CD4-positive, alpha-beta T cell treated with Interleukin-17A for 1 hour (primary cell): ENCODE data around the gene MED15.
A peak's percentile ranks its signal among the peaks of the same experiment; 100 is the strongest.
"Not testable (repeated sequence)": the region's sequence is repeated elsewhere in the genome, so short reads cannot be mapped to it uniquely, and the experiment has no call there.

ENCODE experiments used
- DNase-seq: peaks from one replicate; pipeline ENCODE4 v3.0.0-alpha.2; 2020

The MED15 gene, protein sequence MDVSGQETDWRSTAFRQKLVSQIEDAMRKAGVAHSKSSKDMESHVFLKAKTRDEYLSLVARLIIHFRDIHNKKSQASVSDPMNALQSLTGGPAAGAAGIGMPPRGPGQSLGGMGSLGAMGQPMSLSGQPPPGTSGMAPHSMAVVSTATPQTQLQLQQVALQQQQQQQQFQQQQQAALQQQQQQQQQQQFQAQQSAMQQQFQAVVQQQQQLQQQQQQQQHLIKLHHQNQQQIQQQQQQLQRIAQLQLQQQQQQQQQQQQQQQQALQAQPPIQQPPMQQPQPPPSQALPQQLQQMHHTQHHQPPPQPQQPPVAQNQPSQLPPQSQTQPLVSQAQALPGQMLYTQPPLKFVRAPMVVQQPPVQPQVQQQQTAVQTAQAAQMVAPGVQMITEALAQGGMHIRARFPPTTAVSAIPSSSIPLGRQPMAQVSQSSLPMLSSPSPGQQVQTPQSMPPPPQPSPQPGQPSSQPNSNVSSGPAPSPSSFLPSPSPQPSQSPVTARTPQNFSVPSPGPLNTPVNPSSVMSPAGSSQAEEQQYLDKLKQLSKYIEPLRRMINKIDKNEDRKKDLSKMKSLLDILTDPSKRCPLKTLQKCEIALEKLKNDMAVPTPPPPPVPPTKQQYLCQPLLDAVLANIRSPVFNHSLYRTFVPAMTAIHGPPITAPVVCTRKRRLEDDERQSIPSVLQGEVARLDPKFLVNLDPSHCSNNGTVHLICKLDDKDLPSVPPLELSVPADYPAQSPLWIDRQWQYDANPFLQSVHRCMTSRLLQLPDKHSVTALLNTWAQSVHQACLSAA

DNA sequence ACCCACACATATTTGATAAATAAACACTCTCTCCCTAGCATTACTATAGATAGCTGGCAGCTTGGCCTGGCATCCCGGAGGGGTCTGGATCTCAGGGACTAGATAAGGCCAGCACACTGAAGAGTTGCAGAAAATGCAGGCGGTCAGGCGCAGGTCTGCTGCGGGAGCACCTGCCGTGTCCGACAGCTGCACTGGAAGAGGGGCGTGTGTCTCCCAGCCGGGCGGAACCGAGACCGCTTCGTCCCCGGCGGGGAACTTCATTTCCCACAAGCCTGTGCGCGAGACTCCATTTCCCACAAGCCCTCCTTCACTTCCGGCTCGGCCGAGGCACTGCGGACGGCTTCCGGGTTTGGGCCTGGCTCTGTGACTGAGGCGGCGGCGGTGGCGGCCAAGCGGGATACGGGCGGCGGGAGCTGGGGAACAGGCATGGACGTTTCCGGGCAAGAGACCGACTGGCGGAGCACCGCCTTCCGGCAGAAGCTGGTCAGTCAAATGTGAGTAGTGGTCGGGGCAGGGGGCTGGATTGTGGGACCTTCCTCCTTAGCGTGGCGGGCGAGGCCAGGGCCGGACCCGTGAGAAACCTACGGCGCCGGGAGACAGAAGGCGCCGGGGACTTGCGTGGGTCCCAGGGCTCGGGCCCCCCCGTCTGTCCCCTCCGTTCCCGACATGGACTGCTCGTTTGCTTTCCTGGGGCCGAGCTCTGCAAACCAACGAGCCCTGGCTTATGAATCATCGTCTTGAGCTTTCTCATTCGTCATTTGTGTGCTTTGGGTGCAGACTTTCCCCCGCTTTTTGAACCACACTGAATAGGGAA lies at the start of gene MED15:
MED15 (plus strand) TSS at position 358 of the 814 bp plus-strand sequence; CDS start at position 427, 69 bp downstream.
- peak; percentile 89 for DNase-seq

DNA sequence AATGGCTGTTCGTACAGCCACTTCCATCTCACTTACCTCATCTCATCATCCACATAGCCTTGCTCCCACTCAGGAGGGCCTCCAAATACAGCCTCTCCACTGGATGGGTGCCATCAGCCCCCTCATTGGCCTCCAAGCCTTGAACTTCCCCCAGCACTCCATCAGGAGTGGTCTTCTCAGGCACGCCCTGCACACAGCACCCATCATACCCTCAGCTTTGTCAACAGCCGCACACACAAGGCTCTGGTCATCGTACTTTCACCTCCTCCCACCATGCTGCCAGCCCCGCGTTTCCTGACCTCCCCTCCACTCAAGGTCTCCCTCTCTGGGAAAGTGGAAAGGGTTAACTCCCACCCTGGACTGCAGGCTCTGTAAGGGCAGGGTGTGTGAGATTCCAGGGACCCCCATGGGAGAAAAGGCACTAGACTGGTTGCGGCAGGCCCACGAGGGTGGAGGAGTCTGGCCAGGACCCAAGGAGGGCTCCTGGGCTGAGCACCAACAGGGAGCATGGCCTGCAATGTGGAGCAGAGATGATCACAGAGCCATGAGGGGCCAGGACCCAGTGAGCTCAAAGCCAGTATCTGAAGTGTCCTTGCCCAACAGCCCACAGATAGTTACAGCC lies 48.8 kb upstream of the MED15 start:
- no peak for DNase-seq

DNA sequence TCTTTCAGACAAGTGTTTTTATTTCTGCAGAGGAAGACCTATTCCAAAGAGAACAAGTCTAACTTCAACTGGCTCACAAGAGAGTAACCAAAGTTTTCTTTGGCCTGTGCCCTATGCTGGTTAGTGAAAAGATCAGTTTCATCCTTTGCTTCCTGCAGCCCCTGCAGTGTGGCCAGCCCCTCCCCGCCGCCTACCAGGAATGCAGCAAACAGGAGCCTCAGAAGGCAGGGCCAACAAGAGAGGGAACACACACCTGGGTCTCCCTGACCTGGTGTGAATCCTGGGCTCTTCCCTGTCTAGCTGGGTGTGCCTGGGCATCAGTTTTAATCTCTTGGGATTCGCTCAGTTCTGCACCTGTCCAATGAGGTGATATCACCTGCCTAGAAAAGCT lies 48.3 kb upstream of the MED15 start:
- DNase-seq: no peak

DNA sequence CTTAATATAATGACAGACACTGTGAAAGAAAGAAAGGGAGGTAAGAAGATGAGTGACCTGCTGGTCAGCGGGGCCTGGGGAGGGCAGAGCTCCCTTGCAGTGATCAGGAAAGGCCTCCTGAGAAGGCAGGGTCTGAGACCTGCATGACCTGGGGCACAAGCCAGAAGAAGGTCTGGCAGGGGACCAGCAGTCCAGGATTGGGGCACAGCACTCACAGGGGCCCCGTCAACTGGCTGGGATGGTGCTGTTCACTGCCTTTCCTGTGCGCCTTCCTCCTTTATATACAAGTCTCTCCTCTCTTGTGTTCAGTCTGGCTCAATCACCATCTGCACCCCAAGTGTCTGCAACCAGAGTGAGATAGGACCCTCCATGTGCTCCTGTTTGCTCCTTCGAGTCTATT lies 47.5 kb upstream of the MED15 start:
- DNase-seq: no peak

DNA sequence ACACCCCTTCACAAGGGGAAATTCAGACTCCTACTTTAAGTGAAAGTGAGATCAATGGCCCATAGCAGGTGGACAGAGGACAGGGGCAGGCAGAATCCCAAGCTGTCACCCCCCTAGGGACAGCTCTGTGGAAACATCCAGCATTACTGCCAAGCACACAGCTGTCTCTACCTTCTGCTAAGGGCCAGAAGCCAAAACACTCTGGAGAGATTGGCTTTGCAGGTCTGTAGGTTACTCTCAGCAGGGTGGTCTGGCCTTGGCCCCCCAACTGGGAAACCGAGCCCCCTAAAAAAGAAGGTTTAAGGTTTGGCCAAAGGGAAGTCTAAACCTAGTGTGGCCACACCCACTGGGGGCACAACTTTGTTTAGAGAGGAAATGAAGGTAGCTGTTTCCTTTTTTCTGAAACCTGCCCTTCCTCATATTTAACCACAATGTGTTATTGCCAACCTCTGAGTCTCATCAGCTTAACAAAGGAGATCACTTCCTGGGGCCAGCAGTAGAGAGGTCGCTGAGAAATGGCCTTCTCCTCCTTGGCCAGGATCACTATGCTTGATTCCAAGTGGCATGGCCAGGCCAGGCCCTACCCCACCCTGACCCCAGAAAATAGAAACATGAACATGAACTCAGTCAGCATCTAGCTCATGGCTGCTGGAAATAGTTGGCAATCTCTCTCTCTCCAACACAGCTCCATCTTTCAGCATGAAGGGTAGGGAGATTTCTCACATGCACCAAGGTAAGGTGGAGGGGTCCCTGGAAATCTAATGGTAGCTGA lies 43.9 kb upstream of the MED15 start:
- peak; percentile 71 for DNase-seq

DNA sequence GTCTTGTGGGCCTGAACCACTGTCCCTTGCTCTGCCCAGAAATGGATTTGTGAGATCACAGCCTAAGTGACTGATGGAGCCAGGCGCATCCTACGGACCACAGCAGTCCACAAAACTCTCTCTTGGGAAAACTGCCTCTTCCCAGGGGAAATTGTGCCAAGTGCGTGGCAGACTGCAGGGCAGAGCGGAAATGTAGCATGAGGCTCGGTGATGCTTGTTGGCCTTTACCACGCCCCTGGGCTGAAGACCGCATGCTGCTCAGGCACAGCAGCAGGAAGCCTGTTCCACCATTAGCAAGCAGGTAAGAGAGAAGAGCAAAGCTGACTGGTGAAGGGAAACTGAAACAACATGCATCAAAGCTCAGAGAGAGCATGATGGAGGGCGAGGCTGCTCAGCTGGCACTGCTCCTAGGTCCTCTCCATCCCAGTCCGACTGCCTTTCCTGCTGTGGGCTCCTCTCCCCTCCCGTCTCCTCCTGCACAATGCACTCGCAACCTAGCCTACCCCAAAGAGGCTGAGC lies 43.3 kb upstream of the MED15 start:
- peak; percentile 81 for DNase-seq

DNA sequence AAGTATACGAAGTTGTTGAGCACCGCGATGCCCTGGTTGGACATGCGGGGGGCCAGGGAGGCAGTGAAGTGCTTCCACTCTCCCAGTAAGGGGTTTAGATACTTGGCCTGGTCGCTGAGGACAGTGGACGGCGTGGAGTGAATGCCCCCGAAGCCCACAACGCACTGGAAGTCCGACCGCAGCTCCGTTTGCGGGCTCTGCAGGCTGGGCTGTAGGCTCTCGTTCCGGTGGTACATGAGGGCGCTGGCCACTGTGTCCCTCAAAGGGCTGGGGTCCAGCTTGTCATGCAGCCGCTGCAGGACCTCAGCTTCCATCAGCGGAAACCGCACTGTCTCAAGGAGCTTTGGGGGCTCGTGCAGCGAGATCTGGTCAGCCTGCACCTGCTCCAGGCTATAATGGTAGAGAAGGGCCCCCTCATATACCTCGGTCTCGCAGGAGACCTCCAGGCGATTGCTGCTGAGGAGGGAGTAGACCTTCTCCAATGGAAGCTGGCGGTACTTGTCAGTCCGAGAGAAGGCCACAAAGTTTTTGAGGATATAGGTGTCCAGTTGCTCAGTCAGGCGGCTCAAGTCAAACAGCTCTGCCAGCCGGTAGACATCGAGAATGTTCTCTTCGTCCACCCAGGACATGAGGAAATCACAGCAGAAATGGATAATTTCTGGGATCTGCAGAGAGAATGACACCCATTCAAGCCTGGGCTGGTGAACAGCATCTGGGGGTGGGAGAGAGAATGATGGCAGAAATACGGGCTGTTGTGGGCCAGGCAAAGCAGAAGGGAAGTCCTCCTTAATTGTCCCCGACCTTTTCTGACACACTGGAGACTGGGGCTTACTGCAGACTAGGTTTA lies 42.3 kb upstream of the MED15 start:
- no peak for DNase-seq

DNA sequence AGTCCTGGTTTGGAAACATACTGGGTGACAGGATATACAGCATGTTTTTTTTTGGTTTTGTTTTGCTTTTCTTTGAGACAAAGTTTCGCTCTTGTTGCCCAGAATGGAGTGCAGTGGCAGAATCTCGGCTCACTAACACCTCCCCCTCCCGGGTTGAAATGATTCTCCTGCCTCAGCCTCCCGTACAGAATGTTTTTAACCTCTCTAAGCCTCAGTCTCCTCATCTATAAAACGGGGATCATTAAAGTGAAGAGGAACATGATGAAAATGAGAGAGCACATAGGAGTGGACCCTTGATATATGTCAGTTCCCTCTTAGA lies 41.7 kb upstream of the MED15 start:
- no peak for DNase-seq

DNA sequence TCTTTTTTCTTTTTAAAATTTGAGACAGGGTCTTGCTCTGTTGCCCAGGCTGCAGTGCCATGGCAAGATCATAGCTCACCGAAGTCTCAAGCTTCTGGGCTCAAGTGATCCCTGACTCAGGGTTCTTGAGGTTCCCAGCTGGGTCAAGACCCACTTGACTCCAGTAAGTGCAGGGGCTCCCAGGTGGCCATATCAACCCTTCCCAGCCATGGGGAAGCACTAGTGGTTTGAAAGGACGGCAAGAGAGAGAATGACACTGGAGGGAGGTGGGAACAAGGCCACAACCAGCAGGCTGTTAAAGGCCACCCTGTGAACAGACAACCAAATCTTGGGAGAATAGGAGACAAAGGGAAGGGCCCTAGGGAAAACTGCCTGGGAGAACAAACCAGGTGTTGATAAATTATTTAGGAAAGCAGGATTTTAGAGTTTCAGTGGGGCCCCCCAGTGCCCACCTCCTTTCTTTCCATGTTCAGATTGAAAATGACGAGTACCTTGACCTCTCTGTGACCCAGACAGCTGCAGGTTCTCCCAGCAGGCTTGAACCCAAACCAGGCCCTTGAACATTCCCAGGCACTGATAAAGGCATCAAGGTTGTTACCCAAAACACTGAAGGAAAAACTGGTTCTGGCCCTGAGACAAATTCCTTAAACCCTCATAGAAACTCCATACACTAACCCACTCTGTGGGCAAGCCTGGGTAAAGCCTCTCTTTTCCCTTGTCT lies 40.6 kb upstream of the MED15 start:
- DNase-seq: no peak

DNA sequence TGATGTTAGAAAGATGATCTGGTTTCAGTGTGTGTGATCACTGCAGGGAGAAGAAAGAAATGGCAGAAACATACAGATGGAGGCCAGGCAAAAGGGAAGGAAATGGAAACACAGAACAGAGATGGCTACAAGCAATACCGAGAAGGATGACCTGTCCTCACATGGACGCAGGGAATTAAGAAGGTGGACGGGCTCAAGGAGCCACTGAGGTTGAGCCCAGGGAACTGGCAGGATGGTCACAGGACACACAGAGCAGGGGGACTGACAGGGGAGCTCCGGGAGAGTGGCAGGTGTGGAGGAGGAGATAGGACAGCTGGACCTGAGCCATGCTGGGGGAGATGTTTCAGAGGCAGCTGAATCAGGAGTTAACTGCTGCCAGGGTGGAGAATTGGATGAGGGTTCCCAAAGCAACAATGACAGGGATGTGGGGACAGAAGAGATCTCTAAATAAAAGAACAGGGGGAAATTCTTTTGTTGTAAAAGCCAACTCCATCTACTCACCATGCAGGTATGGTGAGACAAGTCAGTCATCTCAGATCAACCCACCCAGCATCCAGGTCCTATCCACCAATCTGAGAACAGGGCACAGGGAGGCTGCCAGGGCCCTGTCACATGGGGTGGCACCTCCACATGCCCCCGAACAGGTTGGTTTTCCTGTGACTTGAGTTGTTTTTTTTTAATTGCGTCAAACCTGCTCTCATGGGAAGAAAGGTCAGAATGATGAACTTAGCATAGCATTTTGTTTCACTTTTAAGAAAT lies 38.1 kb upstream of the MED15 start:
- DNase-seq: no peak

DNA sequence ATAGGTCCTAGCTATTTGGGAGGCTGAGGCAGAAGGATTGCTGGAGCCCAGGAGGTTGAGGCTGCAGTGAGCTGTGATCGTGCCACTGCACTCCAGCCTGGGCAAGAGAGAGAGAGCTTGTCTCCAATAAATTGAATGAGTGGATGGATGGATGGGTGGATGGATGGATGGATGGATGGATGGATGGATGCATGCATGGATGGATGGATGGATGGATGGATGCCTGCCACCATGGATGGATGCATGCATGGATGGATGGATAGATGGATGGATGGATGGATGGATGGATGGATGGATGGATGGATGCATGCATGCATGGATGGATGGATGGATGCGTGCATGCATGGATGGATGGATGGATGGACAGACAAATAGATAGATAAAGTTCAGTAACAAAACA lies 36.9 kb upstream of the MED15 start:
- DNase-seq: not testable (repeated sequence)

DNA sequence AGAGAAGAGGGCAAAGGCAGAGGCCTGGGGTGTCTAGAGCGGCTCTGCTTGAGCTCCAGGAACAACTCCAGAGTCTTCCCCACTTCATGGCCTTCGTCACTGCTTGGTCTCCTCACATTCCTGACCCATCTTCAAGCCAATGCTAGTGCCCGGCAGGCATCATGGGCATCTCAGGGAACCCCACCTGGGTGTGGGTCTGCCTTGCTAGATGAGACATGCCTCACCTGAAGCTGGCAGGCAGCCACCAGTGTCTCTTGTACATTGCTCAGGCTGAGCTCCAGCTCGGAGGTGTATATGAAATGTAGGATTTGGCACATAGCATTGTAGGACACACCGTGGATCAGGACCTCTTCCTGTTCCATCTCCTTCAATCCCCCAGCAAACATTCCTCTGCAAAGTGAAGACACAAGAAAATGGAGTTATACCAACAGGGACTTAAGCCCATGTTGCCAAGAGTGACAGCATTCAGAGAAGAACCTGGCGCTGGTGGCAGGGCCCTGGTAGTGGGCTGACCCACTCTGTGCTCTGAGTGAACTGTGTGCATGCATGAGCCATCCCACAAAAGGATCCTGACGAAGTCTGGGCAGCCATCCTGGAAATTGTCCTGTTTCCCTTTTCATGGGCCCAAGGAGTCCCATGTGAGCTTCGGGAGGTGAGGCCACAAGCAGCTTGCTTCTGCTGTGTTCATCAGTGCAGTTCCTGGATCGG lies 36.1 kb upstream of the MED15 start:
- no peak for DNase-seq

DNA sequence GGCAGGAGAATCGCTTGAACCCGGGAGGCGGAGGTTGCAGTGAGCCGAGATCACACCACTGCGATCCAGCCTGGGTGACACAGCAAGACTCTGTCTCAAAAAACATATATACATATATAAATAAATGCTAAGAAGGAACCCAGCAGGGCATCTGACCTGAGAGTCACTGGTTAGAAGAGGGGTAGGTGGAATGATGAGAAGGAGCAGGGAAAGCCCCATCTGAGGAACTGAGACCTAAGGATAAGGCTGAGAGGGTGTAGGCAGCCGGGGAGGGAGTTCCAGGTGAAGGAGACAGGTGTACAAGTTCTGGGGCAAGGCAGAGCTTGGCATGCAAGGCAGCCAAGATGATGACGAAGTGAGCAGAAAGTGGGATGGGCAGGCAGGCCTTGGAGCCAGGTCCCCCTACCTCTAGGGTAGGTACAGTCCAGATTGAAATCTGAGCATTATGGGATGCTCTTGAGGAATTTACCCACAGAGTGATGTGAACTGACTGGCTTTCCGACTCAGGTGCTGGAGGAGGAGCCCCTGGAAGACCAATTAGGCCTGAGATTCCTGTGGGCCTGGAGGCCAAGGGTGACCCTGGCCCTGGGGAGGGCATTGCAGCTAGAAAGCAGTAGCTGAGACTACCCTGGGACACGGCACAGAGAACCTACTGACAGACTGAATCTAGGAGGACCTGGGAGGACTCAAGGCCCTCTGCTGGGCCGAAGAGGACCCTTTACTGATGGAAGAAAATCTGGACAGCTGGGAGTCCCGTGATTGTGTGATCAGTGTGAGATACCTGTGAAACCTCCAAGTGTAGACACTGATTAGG lies 34.6 kb upstream of the MED15 start:
- no peak for DNase-seq

DNA sequence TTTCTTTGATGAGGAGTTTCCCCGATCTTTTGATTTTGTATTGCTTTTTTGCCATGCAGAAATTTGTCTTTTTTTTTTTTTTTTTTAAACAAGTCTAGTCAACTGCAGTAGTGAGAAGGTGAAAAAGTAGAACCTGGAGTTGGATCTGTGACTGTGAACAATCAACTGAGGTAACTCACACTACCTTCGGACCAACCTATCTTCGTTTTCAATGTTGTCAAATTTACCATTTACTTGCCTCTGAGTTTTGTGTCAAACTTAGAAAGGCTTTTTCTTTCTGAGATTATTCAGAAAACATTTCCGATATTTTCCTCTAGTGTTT lies 32.3 kb upstream of the MED15 start:
- DNase-seq: no peak

DNA sequence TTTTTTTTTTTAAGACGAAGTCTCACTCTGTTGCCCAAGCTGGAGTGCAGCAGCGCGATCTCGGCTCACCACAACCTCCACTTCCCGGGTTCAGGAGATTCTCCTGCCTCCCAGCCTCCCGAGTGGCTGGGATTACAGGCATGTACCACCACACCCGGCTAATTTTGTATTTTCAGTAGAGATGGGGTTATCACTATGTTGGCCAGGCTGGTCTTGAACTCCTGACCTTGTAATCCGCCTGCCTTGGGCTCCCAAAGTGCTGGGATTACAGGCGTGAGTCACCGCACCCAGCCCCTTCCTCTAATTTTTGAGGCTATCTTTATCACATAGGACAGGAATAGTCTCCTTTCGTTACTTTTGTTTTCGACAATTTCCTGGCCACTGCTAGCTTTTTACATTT lies 31.8 kb upstream of the MED15 start:
- DNase-seq: not testable (repeated sequence)

DNA sequence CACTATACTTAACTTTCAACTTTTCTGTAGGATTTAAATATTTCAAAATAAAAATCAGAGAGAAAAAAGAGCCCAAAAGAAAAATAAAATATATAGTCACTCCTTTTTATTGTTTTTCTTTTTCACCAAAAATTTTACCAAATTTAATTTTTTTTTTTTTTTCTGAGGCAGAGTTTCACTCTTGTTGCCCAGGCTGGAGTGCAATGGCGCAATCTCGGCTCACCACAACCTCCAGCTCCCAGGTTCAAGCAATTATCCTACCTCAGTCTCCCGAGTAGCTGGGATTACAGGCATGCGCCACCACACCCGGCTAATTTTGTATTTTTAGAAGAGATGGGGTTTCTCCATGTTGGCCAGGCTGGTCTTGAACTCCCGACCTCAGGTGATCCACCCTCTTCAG lies 29.4 kb upstream of the MED15 start:
- not testable (repeated sequence) for DNase-seq

DNA sequence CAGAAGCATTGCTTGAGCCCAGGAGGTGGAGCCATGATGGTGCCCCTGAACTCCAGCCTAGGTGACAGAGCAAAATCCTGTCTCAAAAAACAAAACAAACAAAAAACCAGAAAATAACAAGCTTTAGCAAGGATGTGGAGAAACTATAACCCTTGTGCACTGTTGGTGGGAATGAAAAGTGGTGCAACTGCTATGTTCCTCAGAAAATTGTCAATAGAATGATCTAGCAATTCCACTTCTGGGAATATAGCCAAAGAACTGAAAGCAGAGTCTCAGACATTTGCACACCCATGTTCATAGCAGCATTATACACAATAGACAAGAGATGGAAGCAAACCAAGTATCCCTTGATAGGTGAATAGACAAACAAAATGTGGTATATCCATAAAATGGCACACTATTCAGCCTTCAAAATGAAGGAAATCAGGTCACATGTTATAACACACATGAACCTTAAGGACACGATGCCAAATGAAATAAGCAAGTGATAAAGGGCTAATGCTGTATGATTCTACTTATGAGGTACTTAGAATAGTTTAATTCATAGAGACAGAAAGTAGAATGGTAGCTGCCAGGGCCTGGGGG lies 27.7 kb upstream of the MED15 start:
- no peak for DNase-seq

DNA sequence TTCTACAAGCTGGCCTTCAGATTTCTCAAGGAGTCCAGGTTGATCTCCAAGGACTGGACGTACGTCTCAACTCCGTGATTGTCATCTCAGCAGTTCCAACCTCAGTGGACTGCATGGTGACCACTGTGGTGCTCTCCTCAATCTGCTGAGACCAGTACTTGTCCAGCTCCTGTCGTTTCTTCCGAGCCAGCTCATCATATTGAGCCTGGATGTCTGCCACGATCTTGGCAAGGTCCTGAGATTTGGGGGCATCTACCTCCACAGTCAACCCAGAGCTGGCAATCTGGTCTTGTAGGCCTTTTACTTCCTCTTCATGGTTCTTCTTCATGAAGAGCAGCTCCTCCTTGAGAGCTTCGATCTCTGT lies 24.3 kb upstream of the MED15 start:
- DNase-seq: not testable (repeated sequence)
